ENCODE measurements around the gene CTCF.
A peak's percentile ranks its signal among the peaks of the same experiment; 100 is the strongest.

Gene CTCF

DNA sequence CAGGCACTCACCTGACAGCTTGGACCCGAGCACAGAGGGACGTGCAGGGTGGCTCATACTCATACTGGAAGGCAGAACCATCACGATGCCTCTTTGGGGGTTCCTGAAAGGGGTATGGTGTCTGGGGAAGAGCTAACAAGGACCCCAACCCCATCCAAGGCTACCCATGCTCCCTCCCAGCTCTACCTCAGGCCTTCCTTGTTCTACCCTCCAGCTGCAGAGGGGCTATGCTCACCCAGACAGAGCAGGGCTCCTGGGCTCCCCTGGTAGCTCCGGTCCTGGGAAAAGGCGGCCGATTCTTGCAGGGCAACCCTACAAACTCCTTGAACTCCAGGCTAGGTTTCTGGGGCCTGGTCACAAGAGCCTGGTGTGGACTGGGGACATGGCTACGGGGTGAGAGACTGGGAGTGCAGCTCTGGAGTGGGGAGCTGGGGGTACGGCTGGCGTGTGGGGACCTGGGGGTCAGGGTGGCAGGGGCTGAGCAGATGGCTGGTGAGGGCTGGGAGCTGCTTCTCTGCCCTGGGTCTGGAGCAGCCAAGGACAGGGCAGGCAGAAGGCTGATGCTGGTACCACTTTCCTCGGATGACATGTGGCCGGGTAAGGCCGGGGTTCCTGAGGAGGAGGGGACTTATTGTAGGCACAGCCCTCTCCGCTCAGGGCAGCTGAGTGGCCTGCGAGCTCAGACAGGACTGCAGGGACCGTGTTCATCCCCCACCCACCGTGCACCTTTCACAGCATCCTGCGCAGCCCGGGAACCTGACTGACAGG lies 95.6 kb downstream of the CTCF start:
- no peak overlapping the region for H3K4me2 ChIP-seq (ENCODE audit: low read length)
- H2AK5ac ChIP-seq (ENCODE audit: low read length) = no peak overlapping the region
- H3K4me3 ChIP-seq (ENCODE audit: low read length) = no peak overlapping the region
- no peak overlapping the region for H3K27ac ChIP-seq (ENCODE audit: low read depth, low read length)
- H3K79me1 ChIP-seq (ENCODE audit: low read length) = peaks cover 4% of the 10 kb centered on the region
- H3K79me2 ChIP-seq (ENCODE audit: control insufficient read depth, insufficient read depth, low read length) = peaks cover 2% of the 10 kb centered on the region
- no CpG with 5 or more reads among the region's 18 CpGs for WGBS (ENCODE audit: extremely low coverage, insufficient coverage, low lambda C conversion rate)
- no peak overlapping the region for H4K8ac ChIP-seq (ENCODE audit: low read depth, low read length)
- no peak overlapping the region for H2BK120ac ChIP-seq (ENCODE audit: low read depth, low read length)
- no peak overlapping the region for H2BK15ac ChIP-seq (replicated peaks; ENCODE audit: low read depth)
- H3K9ac ChIP-seq (ENCODE audit: low read length) = no peak overlapping the region
- H4K5ac ChIP-seq (ENCODE audit: low read length) = no peak overlapping the region
- no peak overlapping the region for H3K56ac ChIP-seq (ENCODE audit: low read length)
- no peak overlapping the region for H3K18ac ChIP-seq (ENCODE audit: low read length)
- no peak overlapping the region for H2BK5ac ChIP-seq (ENCODE audit: low read length)
- H3K36me3 ChIP-seq (ENCODE audit: control insufficient read depth, insufficient read depth, low read length) = no peaks in the 10 kb centered on the region
- H3K4me1 ChIP-seq (ENCODE audit: control insufficient read depth, low read depth, low read length) = no peaks in the 10 kb centered on the region
- no peak for DNase-seq
- H3K4ac ChIP-seq (ENCODE audit: low read depth, low read length) = no peak overlapping the region
- H3K27me3 ChIP-seq (ENCODE audit: insufficient read depth, low read length, poor library complexity) = no peaks in the 10 kb centered on the region
- H3K23ac ChIP-seq (ENCODE audit: low read length) = no peak overlapping the region

DNA sequence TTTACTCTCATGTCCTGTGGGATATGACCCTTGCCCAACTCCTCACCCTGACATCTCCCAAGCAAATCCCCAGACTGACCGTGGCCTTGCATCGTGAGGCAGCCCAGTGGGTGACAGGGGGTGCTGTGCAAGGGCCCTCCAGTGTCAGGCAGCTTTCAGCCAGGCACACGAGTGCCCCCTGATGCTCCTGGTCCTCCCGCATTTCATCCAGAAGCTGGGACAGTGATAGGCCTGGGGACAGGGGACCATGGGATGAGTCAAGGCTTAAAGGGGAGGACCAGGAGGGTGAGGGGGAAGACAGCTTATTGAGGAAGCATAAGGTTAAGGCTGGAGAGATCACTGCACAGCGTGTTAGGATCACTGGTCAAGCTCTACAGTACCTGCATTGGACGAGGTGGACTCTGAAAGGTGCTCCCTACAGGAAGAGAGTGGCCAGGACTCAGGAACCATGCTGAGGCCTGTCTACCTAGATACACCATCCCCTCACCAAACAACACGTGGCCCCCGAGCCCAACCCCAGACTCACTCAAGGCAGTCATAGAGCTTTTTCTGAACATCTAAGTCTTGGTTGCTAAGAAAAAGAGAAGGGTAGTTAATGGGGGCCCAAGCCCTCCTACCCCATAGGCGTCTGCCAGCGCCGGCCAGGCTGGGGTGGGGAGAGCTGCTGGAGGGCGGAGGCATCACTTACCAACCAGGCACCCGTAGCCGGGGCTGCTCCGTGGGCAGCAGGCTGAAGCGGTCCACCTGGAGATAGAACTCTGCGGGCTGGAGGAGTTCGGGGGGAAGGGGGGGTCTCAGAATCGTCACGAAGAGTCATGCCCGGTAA lies 96.7 kb downstream of the CTCF start:
- Histone ChIP-seq H3K27ac (ENCODE audit: low read depth, low read length) (no peak overlapping the region), H3K4me1 (ENCODE audit: control insufficient read depth, low read depth, low read length) (no peaks in the 10 kb centered on the region), H3K36me3 (ENCODE audit: control insufficient read depth, insufficient read depth, low read length) (no peaks in the 10 kb centered on the region), H2BK15ac (replicated peaks; ENCODE audit: low read depth) (no peak overlapping the region), H3K4ac (ENCODE audit: low read depth, low read length) (no peak overlapping the region), H3K4me3 (ENCODE audit: low read length) (peak overlapping the region; percentile 95), H3K18ac (ENCODE audit: low read length) (no peak overlapping the region), H3K4me2 (ENCODE audit: low read length) (peak overlapping the region; percentile 86), H3K9ac (ENCODE audit: low read length) (peak overlapping the region; percentile 96), H4K8ac (ENCODE audit: low read depth, low read length) (no peak overlapping the region), H3K79me2 (ENCODE audit: control insufficient read depth, insufficient read depth, low read length) (peaks cover 2% of the 10 kb centered on the region), H4K5ac (ENCODE audit: low read length) (no peak overlapping the region), H3K56ac (ENCODE audit: low read length) (peak overlapping the region; percentile 96), H2BK5ac (ENCODE audit: low read length) (no peak overlapping the region), H2BK120ac (ENCODE audit: low read depth, low read length) (no peak overlapping the region), H3K27me3 (ENCODE audit: insufficient read depth, low read length, poor library complexity) (no peaks in the 10 kb centered on the region), H3K79me1 (ENCODE audit: low read length) (peaks cover 4% of the 10 kb centered on the region), H2AK5ac (ENCODE audit: low read length) (no peak overlapping the region), H3K23ac (ENCODE audit: low read length) (no peak overlapping the region)
- WGBS (ENCODE audit: extremely low coverage, insufficient coverage, low lambda C conversion rate) = no CpG with 5 or more reads among the region's 21 CpGs
- no peak for DNase-seq

DNA sequence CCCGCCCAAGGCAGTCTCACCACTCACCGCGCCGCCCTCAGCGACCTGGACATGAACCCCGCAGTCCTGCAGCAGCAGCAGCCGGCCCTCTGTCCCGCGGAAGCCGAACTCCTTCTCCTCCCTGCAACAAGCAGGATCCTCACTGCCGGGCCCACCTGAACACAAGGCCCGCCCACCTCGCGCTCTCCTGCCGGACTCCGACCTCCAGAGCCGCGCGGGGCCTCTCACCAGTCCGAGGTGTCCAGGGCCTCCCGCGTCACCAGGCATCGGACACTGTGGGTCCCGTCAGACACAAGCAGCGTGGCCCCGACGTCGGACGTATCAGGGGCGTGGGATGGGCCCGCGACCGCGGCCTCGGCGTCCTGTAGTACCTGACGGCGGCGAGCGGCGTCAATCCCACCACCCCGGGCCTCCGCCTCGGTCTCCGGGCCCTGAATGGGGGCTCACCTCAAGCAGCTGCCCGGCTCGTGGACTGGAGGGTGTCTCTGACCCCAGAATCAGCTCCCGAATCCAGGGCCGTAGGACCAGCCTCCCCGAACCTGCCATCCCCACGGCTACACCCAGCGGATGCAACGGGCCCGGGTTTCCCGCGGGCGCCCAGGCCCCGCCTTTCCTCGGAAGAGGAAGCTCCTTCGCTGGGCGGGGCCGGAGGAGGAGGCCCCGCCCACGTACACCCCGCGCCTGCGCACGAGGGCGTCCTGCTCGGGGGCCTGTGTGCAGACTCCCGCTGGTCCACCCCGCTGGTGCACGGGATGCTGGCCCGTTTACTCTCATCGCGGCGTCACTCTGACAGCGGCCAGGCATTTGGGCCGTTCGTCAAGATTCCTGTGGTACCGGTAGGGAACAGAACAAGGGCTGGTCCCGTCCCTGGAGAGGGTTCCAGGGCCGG lies 97.6 kb downstream of the CTCF start, which contains the start of gene ACD:
Gene ACD (minus strand): TSS at position 586 of the 889 bp plus-strand sequence. CDS start 40 bp downstream, at position 546.
- Histone ChIP-seq H3K79me1 (ENCODE audit: low read length) (peaks cover 4% of the 10 kb centered on the region), H3K27ac (ENCODE audit: low read depth, low read length) (peak within 1 kb of the TSS; percentile 3), H4K5ac (ENCODE audit: low read length) (no peak within 1 kb of the TSS), H2BK120ac (ENCODE audit: low read depth, low read length) (no peak within 1 kb of the TSS), H3K4me1 (ENCODE audit: control insufficient read depth, low read depth, low read length) (no peaks in the 10 kb centered on the region), H3K9ac (ENCODE audit: low read length) (peak within 1 kb of the TSS; percentile 96), H3K4me2 (ENCODE audit: low read length) (peak within 1 kb of the TSS; percentile 100), H3K56ac (ENCODE audit: low read length) (peak within 1 kb of the TSS; percentile 96), H2BK5ac (ENCODE audit: low read length) (peak within 1 kb of the TSS; percentile 84), H3K36me3 (ENCODE audit: control insufficient read depth, insufficient read depth, low read length) (no peaks in the 10 kb centered on the region), H3K23ac (ENCODE audit: low read length) (no peak within 1 kb of the TSS), H3K18ac (ENCODE audit: low read length) (no peak within 1 kb of the TSS), H3K4me3 (ENCODE audit: low read length) (peak within 1 kb of the TSS; percentile 95), H2AK5ac (ENCODE audit: low read length) (no peak within 1 kb of the TSS), H2BK15ac (replicated peaks; ENCODE audit: low read depth) (no peak within 1 kb of the TSS), H4K8ac (ENCODE audit: low read depth, low read length) (no peak within 1 kb of the TSS), H3K27me3 (ENCODE audit: insufficient read depth, low read length, poor library complexity) (no peaks in the 10 kb centered on the region), H3K4ac (ENCODE audit: low read depth, low read length) (no peak within 1 kb of the TSS), H3K79me2 (ENCODE audit: control insufficient read depth, insufficient read depth, low read length) (peaks cover 2% of the 10 kb centered on the region)
- no CpG with 5 or more reads among the region's 83 CpGs for WGBS (ENCODE audit: extremely low coverage, insufficient coverage, low lambda C conversion rate)
- peak; percentile 93 for DNase-seq

DNA sequence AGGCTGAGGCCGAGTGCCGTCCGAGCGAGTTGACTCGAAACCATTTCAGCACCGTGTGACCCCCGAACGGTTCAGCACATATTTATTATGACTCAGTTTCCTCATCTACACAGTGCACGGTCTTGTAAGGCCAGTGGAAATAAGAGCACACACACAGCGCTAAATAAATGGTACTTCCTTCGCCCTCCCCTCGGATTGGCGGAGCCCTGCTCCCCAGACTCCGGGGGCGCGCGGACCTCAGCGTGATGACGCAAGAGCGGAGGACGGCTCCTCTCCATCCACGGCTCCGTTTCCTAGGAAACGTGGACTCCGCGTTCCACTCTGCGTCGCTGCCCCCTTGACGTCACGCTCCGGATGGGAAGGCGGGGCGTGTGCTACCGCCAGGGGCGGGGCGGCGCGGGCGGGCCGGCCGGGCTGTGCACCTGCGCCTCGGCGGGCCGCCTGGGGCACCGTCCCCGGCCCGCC lies 98.3 kb downstream of the CTCF start, which contains the start of gene PARD6A:
Gene PARD6A (plus strand): TSS at position 397 of the 465 bp plus-strand sequence. CDS start 79 bp downstream, outside the sequence.
- H3K79me2 ChIP-seq (ENCODE audit: control insufficient read depth, insufficient read depth, low read length) = peaks cover 2% of the 10 kb centered on the region
- no peak within 1 kb of the TSS for H2AK5ac ChIP-seq (ENCODE audit: low read length)
- no peak within 1 kb of the TSS for H4K5ac ChIP-seq (ENCODE audit: low read length)
- H3K79me1 ChIP-seq (ENCODE audit: low read length) = peaks cover 4% of the 10 kb centered on the region
- H3K36me3 ChIP-seq (ENCODE audit: control insufficient read depth, insufficient read depth, low read length) = no peaks in the 10 kb centered on the region
- H2BK5ac ChIP-seq (ENCODE audit: low read length) = peak within 1 kb of the TSS; percentile 84
- H3K4me2 ChIP-seq (ENCODE audit: low read length) = peak within 1 kb of the TSS; percentile 100
- H3K4ac ChIP-seq (ENCODE audit: low read depth, low read length) = no peak within 1 kb of the TSS
- H2BK15ac ChIP-seq (replicated peaks; ENCODE audit: low read depth) = no peak within 1 kb of the TSS
- H3K56ac ChIP-seq (ENCODE audit: low read length) = peak within 1 kb of the TSS; percentile 96
- no peak within 1 kb of the TSS for H2BK120ac ChIP-seq (ENCODE audit: low read depth, low read length)
- peak within 1 kb of the TSS; percentile 3 for H3K27ac ChIP-seq (ENCODE audit: low read depth, low read length)
- no peak within 1 kb of the TSS for H3K18ac ChIP-seq (ENCODE audit: low read length)
- peak within 1 kb of the TSS; percentile 95 for H3K4me3 ChIP-seq (ENCODE audit: low read length)
- no CpG with 5 or more reads among the region's 48 CpGs for WGBS (ENCODE audit: extremely low coverage, insufficient coverage, low lambda C conversion rate)
- no peaks in the 10 kb centered on the region for H3K27me3 ChIP-seq (ENCODE audit: insufficient read depth, low read length, poor library complexity)
- peak; percentile 98 for DNase-seq
- no peak within 1 kb of the TSS for H3K23ac ChIP-seq (ENCODE audit: low read length)
- peaks cover under 1% of the 10 kb centered on the region for H3K4me1 ChIP-seq (ENCODE audit: control insufficient read depth, low read depth, low read length)
- no peak within 1 kb of the TSS for H4K8ac ChIP-seq (ENCODE audit: low read depth, low read length)
- H3K9ac ChIP-seq (ENCODE audit: low read length) = peak within 1 kb of the TSS; percentile 96

DNA sequence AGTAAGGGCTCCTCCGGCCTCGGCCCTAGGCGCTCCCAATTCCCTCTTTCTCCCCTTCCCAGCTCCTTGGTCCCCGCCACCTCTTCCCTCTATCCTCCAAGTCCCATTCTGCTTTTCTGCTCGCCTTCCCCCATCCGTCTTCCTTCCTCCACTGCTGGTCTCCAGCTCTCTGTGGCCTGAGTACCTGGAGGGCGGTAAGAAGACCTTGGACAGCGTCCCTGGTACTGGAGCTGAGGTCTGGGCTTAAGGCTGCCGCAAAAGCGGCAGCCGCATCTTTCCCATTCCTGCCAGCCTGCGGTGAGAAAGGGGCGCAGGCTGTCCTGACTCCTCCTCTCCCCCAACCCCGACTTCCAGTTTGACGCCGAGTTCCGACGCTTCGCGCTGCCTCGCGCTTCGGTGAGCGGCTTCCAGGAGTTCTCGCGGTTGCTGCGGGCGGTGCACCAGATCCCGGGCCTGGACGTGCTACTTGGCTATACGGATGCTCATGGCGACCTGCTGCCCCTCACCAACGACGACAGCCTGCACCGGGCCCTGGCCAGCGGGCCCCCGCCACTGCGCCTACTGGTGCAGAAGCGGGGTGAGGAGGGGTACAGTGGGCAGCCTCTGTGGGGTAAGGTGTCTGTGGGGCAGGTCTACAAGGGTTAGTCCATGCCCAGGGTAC lies 98.9 kb downstream of the CTCF start:
- peak; percentile 91 for DNase-seq
- Histone ChIP-seq H3K79me2 (ENCODE audit: control insufficient read depth, insufficient read depth, low read length) (peaks cover 2% of the 10 kb centered on the region), H4K8ac (ENCODE audit: low read depth, low read length) (no peak overlapping the region), H2AK5ac (ENCODE audit: low read length) (no peak overlapping the region), H3K4me1 (ENCODE audit: control insufficient read depth, low read depth, low read length) (peaks cover 2% of the 10 kb centered on the region), H3K4ac (ENCODE audit: low read depth, low read length) (no peak overlapping the region), H3K4me2 (ENCODE audit: low read length) (peak overlapping the region; percentile 61), H3K18ac (ENCODE audit: low read length) (no peak overlapping the region), H3K27me3 (ENCODE audit: insufficient read depth, low read length, poor library complexity) (no peaks in the 10 kb centered on the region), H3K27ac (ENCODE audit: low read depth, low read length) (no peak overlapping the region), H3K23ac (ENCODE audit: low read length) (no peak overlapping the region), H3K56ac (ENCODE audit: low read length) (no peak overlapping the region), H3K4me3 (ENCODE audit: low read length) (no peak overlapping the region), H2BK15ac (replicated peaks; ENCODE audit: low read depth) (no peak overlapping the region), H2BK120ac (ENCODE audit: low read depth, low read length) (no peak overlapping the region), H3K9ac (ENCODE audit: low read length) (peak overlapping the region; percentile 9), H3K36me3 (ENCODE audit: control insufficient read depth, insufficient read depth, low read length) (no peaks in the 10 kb centered on the region), H4K5ac (ENCODE audit: low read length) (no peak overlapping the region), H2BK5ac (ENCODE audit: low read length) (no peak overlapping the region), H3K79me1 (ENCODE audit: low read length) (peaks cover 4% of the 10 kb centered on the region)
- no CpG with 5 or more reads among the region's 39 CpGs for WGBS (ENCODE audit: extremely low coverage, insufficient coverage, low lambda C conversion rate)

All from mesendoderm (in vitro differentiated cells).